AG04450 (cell line): ENCODE measurements around the gene GPR158. TPM values are rescaled to one million over a fixed set of nuclear protein-coding genes. Genes with fewer than 3 reads are reported as not detected.

Experiments used
- CTCF ChIA-PET: fragments of 300-600, 350-600 bp; formaldehyde crosslinking; extraction: SDS; loops from one replicate; lab custom pipeline; 2022; ENCODE audit warnings: antibody characterized with exemption, inconsistent platforms; lab: Charles Lee
- POLR2A ChIA-PET: fragments of 350-600 bp; formaldehyde crosslinking; extraction: SDS; loops from one replicate; lab custom pipeline; 2021; ENCODE audit warnings: antibody characterized with exemption, inconsistent platforms; lab: Yijun Ruan, JAX
- DNase-seq: peaks from one replicate; pipeline ENCODE4 v3.0.0-alpha.2; 2011; ENCODE audit warnings: low read depth, low spot score
- H3K27ac ChIP-seq: one replicate; pipeline ENCODE4 v1.5.1; 2012; ENCODE audit warnings: low read depth, low read length, control low read depth
- H3K27me3 ChIP-seq: one replicate; pipeline ENCODE4 v1.6.0; 2012; ENCODE audit warnings: low read length; ENCODE audit not compliant: control insufficient read depth, insufficient read depth
- H3K4me3 ChIP-seq: 2 replicates; pipeline ENCODE4 v1.5.1; 2011; ENCODE audit warnings: mild to moderate bottlenecking, low read depth, low read length, control low read depth
- H3K9me3 ChIP-seq: 2 replicates; pipeline ENCODE4 v1.5.1; 2012; ENCODE audit warnings: low read length; ENCODE audit not compliant: control insufficient read depth, insufficient read depth
- polyA plus RNA-seq: library from polyadenylated mRNA; depleted of rRNA; stranded (reverse); fragments of >200 nt; gene quantifications from 2 replicates; pipeline ENCODE4 v1.2.3, GENCODE V29; 2011
- TF ChIP-seq, protein P1 (sequence below): IDR thresholded peaks from 2 replicates; pipeline ENCODE4 v1.5.1; 2011; ENCODE audit warnings: low read depth, low read length, control low read depth, inconsistent platforms

GPR158 gene
- polyA plus RNA-seq, 1 experiment = not detected

DNA sequence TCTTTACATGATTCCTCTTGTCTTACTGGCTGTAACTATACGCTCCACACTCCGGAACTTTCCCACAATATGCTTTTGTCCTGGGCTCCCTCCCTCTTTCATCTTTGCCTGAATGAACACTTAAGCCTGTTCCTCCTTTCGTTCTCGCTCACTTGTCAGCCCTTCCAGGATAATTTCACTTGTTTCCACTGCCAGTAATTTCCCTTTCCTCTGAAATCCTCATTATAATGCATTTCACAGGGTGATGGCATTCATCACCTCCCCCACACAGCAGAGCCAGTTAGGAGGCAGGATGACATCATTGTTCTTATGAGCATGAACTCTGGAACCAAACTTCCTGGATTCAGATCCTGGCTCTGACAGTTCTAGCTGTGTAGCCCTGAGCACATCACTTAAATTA is 372.6 kb downstream of the GPR158 start:
- CTCF ChIA-PET = no interaction called here
- no peak overlapping the region for H3K4me3 ChIP-seq
- H3K9me3 ChIP-seq = no peaks in the 10 kb centered on the region; the same call in 1 of the 2 replicates
- H3K27ac ChIP-seq = no peak overlapping the region
- POLR2A ChIA-PET = no interaction called here
- H3K27me3 ChIP-seq = no peaks in the 10 kb centered on the region
- DNase-seq = no peak
- TF ChIP-seq, protein P1, sequence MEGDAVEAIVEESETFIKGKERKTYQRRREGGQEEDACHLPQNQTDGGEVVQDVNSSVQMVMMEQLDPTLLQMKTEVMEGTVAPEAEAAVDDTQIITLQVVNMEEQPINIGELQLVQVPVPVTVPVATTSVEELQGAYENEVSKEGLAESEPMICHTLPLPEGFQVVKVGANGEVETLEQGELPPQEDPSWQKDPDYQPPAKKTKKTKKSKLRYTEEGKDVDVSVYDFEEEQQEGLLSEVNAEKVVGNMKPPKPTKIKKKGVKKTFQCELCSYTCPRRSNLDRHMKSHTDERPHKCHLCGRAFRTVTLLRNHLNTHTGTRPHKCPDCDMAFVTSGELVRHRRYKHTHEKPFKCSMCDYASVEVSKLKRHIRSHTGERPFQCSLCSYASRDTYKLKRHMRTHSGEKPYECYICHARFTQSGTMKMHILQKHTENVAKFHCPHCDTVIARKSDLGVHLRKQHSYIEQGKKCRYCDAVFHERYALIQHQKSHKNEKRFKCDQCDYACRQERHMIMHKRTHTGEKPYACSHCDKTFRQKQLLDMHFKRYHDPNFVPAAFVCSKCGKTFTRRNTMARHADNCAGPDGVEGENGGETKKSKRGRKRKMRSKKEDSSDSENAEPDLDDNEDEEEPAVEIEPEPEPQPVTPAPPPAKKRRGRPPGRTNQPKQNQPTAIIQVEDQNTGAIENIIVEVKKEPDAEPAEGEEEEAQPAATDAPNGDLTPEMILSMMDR = no peak

DNA sequence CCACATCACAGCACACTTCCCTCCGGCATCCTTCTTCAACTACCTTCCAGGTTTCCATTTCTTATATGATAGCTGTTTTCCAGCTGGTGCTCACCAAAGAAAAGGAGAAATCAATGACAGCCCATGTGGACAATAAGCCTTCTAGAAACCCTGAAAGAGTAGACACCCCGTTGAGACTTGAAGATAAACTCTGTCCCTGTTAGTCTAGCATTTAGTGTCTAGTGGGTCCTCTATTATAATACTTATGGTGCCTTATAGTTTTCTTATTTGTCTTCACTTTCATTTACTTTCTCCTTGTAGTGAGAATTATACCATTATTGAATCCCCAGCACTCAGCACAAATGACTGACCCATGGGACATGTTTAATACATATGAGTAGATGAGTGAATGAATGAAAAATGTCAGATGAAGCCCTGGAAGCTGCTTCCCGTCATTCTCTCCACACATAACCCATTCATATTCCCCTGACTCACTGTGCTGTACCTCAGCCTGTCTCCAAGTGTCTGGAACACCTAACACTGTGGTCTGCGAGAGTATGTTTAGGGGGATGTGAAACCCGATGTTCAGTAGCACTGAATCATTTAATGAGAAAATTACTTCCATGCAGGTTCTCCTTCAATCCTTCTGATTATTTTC is 377.6 kb downstream of the GPR158 start:
- Histone ChIP-seq H3K27me3 (no peaks in the 10 kb centered on the region), H3K4me3 (no peak overlapping the region), H3K9me3 (no peaks in the 10 kb centered on the region; the same call in 1 of the 2 replicates), H3K27ac (no peak overlapping the region)
- POLR2A ChIA-PET = no interaction called here
- CTCF ChIA-PET = no interaction called here
- no peak for DNase-seq
- TF ChIP-seq, protein P1 = no peak

DNA sequence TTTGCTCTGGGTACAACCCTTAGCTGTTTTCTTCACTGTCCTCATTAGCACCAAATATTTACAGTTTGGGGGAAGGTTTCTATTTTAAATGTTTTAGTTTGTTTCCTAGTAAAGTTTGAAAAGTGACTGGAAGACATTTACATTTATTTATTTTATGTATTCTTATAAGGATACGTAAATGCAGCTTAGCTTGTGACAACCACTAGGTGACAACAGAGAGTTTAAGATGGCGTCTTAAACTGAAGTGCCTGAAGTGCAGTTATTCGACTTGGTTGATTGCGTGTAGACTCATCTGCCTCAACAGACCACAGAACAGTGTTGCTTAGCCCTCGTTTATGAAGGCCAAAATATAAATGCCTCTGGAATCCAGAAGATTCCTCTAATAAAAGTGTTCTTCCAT is 381.1 kb downstream of the GPR158 start:
- no peak for DNase-seq
- Histone ChIP-seq H3K9me3 (peaks cover 2% of the 10 kb centered on the region; the same call in 1 of the 2 replicates), H3K27ac (no peak overlapping the region), H3K27me3 (no peaks in the 10 kb centered on the region), H3K4me3 (no peak overlapping the region)
- TF ChIP-seq, protein P1 = no peak
- ChIA-PET CTCF (no interaction called here), POLR2A (no interaction called here)

DNA sequence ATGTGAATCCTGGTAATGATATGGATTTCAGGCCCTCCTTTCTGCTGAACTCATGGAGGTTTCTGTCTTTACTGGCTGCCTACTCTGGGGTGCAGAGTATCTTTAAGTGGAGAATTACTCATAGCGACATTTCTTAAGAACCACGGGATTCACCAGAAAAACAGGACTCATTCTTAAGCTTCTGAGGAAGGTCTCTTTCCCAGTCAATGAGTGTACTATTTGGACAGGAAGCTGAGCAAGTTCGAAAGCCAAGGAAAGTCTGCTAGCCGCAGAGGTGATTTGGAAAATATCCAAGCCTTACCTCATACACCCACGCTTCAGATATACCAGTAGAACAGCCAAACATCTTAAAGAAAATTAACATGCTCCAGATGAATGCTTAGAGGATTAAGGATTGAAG is 381.7 kb downstream of the GPR158 start:
- H3K9me3 ChIP-seq = peaks cover 2% of the 10 kb centered on the region; the same call in 1 of the 2 replicates
- H3K4me3 ChIP-seq = no peak overlapping the region
- no peak overlapping the region for H3K27ac ChIP-seq
- no peak for DNase-seq
- ChIA-PET POLR2A (no interaction called here), CTCF (no interaction called here)
- no peaks in the 10 kb centered on the region for H3K27me3 ChIP-seq
- TF ChIP-seq, protein P1 = no peak

DNA sequence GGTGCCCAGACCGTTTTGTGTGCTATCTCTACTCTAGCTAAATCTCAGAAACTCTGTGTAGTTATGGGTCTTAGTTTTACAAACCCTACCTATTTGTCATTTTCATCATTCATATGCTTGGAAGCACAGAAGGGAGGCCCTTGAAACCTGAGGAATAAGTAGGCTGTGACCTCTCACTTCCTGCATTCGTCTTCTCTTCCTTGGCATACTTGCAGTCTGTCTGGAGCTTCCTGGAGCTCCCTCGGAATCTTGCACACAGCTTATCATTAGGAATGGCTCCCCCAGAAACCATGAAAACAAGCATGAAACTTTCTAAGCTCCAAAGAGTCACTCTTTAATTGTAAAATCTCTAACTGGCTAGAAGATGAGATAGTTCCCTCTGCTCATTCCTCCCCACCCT is 382.3 kb downstream of the GPR158 start:
- Histone ChIP-seq H3K27me3 (no peaks in the 10 kb centered on the region), H3K27ac (no peak overlapping the region), H3K4me3 (no peak overlapping the region), H3K9me3 (peaks cover 2% of the 10 kb centered on the region; the same call in 1 of the 2 replicates)
- ChIA-PET POLR2A (no interaction called here), CTCF (no interaction called here)
- DNase-seq = no peak
- TF ChIP-seq, protein P1 = no peak
